HEK293T (cell line): ENCODE measurements around the gene MEI1.
"Not testable (repeated sequence)": the region's sequence is repeated elsewhere in the genome, so short reads cannot be mapped to it uniquely, and the experiment has no call there.

Experiments
- CTCF ChIA-PET: fragments of 350-600 bp; formaldehyde crosslinking; extraction: SDS; loops from one replicate; lab custom pipeline; 2021; ENCODE audit warnings: antibody characterized with exemption, inconsistent platforms; lab: Yijun Ruan, JAX
- POLR2A ChIA-PET: fragments of 350-600 bp; formaldehyde crosslinking; extraction: SDS; loops from one replicate; lab custom pipeline; 2020; ENCODE audit warnings: antibody characterized with exemption, inconsistent platforms; lab: Yijun Ruan, JAX
- DNase-seq: peaks from one replicate; pipeline ENCODE4 v3.0.0; 2012; ENCODE audit warnings: mixed read lengths; ENCODE audit errors: extremely low spot score
- ARNT ChIP-seq: fragments of 450-650 bp; IDR thresholded peaks from 2 replicates; pipeline ENCODE4 v1.6.1; 2017; ENCODE audit warnings: mild to moderate bottlenecking
- BHLHE40 ChIP-seq: fragments of 450-650 bp; IDR thresholded peaks from 2 replicates; pipeline ENCODE4 v1.6.1; 2016; ENCODE audit warnings: mild to moderate bottlenecking, moderate library complexity, borderline replicate concordance
- CTBP1 ChIP-seq: fragments of 450-650 bp; IDR thresholded peaks from 2 replicates; pipeline ENCODE4 v1.6.1; 2016; ENCODE audit warnings: borderline replicate concordance
- ELF4 ChIP-seq: fragments of 450-650 bp; IDR thresholded peaks from 2 replicates; pipeline ENCODE4 v1.6.1; 2017; ENCODE audit warnings: antibody characterized with exemption
- FOXA1 ChIP-seq: fragments of 450-650 bp; IDR thresholded peaks from 2 replicates; pipeline ENCODE4 v1.6.1; 2016; ENCODE audit warnings: mild to moderate bottlenecking
- FOXK2 ChIP-seq: fragments of 450-650 bp; IDR thresholded peaks from 2 replicates; pipeline ENCODE4 v1.6.1; 2016; ENCODE audit warnings: mild to moderate bottlenecking
- FOXM1 ChIP-seq: fragments of 450-650 bp; IDR thresholded peaks from 2 replicates; pipeline ENCODE4 v1.6.1; 2017; ENCODE audit warnings: mild to moderate bottlenecking, borderline replicate concordance
- HDGF ChIP-seq: fragments of 450-650 bp; IDR thresholded peaks from 2 replicates; pipeline ENCODE4 v1.6.1; 2017; ENCODE audit warnings: antibody characterized with exemption, borderline replicate concordance
- L3MBTL2 ChIP-seq: fragments of 450-650 bp; conservative IDR thresholded peaks from 2 replicates; pipeline ENCODE4 v1.6.1; 2016; ENCODE audit warnings: mild to moderate bottlenecking
- LEF1 ChIP-seq: fragments of 450-650 bp; IDR thresholded peaks from 2 replicates; pipeline ENCODE4 v1.6.1; 2017; ENCODE audit warnings: mild to moderate bottlenecking, borderline replicate concordance
- NFRKB ChIP-seq: fragments of 450-650 bp; IDR thresholded peaks from 2 replicates; pipeline ENCODE4 v1.6.1; 2016; ENCODE audit warnings: mild to moderate bottlenecking, moderate library complexity
- SP1 ChIP-seq: fragments of 450-650 bp; IDR thresholded peaks from 2 replicates; pipeline ENCODE4 v1.6.1; 2017
- SUZ12 ChIP-seq: fragments of 450-650 bp; IDR thresholded peaks from 2 replicates; pipeline ENCODE4 v1.6.1; 2016; ENCODE audit warnings: mild to moderate bottlenecking
- TARDBP ChIP-seq: fragments of 450-650 bp; IDR thresholded peaks from 2 replicates; pipeline ENCODE4 v1.6.1; 2016
- ZNF384 ChIP-seq: fragments of 450-650 bp; IDR thresholded peaks from 2 replicates; pipeline ENCODE4 v1.6.1; 2016
- TF ChIP-seq, protein P1 (sequence below): fragments of 450-650 bp; IDR thresholded peaks from 2 replicates; pipeline ENCODE4 v1.6.1; 2016

The MEI1 gene

DNA sequence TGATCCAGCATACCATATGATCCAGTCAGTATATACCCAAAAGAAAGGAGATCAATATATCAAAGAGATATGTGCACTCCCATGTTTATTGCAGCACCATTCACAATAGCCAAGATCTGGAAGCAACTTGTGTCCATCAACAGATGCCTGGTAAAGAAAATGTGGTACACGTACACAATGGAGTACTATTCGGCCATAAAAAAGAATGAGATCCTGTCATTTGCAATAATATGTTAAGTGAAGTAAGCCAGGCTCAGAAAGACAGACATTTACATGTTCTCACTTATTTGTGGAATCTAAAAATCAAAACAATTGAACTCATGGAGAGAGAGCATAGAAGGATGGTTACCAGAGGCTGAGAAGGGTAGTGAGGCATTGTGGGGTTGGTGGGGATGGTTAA, 37.6 kb upstream of the MEI1 start:
- no peak for DNase-seq
- TF ChIP-seq, protein P1, sequence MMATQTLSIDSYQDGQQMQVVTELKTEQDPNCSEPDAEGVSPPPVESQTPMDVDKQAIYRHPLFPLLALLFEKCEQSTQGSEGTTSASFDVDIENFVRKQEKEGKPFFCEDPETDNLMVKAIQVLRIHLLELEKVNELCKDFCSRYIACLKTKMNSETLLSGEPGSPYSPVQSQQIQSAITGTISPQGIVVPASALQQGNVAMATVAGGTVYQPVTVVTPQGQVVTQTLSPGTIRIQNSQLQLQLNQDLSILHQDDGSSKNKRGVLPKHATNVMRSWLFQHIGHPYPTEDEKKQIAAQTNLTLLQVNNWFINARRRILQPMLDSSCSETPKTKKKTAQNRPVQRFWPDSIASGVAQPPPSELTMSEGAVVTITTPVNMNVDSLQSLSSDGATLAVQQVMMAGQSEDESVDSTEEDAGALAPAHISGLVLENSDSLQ: no peak
- TF ChIP-seq LEF1 (no peak), CTBP1 (no peak), BHLHE40 (no peak), FOXK2 (no peak)
- POLR2A ChIA-PET: interaction anchor here (5.3 kb wide), 1 partner anchor 40 kb away, joined by 15 read pairs; the partner anchor contains the start of genes DESI1 and XRCC6
- CTCF ChIA-PET: no interaction called here

- DNase-seq: not testable (repeated sequence)
- ChIA-PET POLR2A (interaction anchor here (1.0 to 1.2 kb wide), 2 partner anchors 15 to 42 kb away, joined by 3 read pairs; no protein-coding TSS in a partner anchor), CTCF (interaction anchor here (0.6 kb wide), 1 partner anchor 100 kb away, joined by 3 read pairs; no protein-coding TSS in a partner anchor)
Measured at GRCh38 chr22:41663594-41663993, 35.7 kb upstream of the MEI1 start.

- POLR2A ChIA-PET: interaction anchor here (0.6 to 1.0 kb wide), 2 partner anchors 24 to 43 kb away, joined by 3 read pairs; partner anchors contain the start of gene SNU13
- no peak for DNase-seq
- no peak for TF ChIP-seq FOXK2
- no peak for TF ChIP-seq ARNT
- no peak for TF ChIP-seq HDGF
- TF ChIP-seq, protein P1: no peak
- TF ChIP-seq FOXM1: no peak
- TF ChIP-seq NFRKB: no peak
- TF ChIP-seq TARDBP: no peak
- no peak for TF ChIP-seq L3MBTL2
- no peak for TF ChIP-seq ELF4
- TF ChIP-seq FOXA1: no peak
- TF ChIP-seq SP1: no peak
- TF ChIP-seq BHLHE40: no peak
- TF ChIP-seq LEF1: no peak
- TF ChIP-seq CTBP1: no peak
- no peak for TF ChIP-seq SUZ12
- CTCF ChIA-PET: interaction anchor here (0.6 kb wide), 1 partner anchor 72 kb away, joined by 4 read pairs; no protein-coding TSS in a partner anchor
Measured at GRCh38 chr22:41664490-41664889, 34.8 kb upstream of the MEI1 start.

GRCh38 chr22:41664951-41665350, 34.4 kb upstream of the MEI1 start:
- ChIA-PET POLR2A (interaction anchor here (0.6 kb wide), 1 partner anchor 24 kb away, joined by 3 read pairs; the partner anchor contains the start of gene SNU13), CTCF (interaction anchor here (0.6 to 0.7 kb wide), 2 partner anchors 71 to 282 kb away, joined by 3 to 4 read pairs; partner anchors contain the start of gene CENPM)
- no peak for DNase-seq
- no peak for TF ChIP-seq ELF4
- TF ChIP-seq BHLHE40: no peak
- TF ChIP-seq SUZ12: no peak
- no peak for TF ChIP-seq CTBP1
- TF ChIP-seq ZNF384: no peak
- no peak for TF ChIP-seq TARDBP
- no peak for TF ChIP-seq NFRKB
- no peak for TF ChIP-seq SP1
- TF ChIP-seq HDGF: no peak

DNA sequence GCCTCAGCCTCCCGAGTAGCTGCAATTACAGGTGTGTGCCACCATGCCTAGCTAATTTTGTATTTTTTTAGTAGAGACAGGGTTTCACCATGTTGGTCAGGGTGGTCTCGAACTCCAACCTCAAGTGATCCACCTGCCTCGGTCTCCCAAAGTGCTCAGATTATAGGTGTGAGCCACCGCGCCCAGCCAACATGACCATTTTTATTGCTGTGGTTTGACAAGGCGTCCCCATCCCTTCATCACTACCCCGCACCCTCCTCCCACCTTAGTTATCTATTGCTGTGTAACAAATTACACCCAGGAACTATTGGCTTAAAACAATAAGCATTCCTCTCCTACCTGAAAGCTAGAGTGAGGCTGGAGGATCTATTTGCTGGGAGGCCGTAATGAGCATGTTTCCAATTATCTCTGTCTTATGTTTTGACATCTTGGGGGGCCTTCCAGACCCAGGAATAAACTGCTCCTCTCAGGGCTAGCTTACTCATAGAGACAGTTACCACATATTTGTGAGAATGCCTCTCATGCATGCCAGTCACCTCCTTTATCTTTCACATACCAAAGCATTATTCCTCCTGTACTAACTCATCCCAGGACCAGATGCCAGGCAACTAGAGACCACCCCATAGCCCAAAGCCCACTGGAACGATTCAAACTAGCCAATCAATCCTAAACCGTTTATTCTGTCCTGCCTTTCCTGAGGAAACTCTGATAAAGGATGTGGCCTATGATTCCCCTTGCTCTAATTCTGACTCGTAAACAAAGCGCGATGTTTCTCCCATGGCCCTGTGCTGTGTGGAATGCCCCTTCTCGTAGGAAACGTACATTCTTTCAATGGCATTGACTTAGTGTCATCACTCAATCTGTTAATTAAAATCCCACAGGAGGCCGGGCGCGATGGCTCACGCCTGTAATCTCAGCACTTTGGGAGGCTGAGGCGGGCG, 30.1 kb upstream of the MEI1 start:
- ChIA-PET CTCF (interaction anchor here (0.6 kb wide), 1 partner anchor 57 kb away, joined by 6 read pairs; no protein-coding TSS in a partner anchor), POLR2A (interaction anchor here (1.0 to 2.7 kb wide), 3 partner anchors 19 to 48 kb away, joined by 3 to 39 read pairs (median 4); partner anchors contain the start of genes SNU13 and XRCC6)
- DNase-seq: no peak

GRCh38 chr22:41672096-41672495, 27.2 kb upstream of the MEI1 start:
- DNase-seq, POLR2A ChIA-PET: not testable (repeated sequence)
- CTCF ChIA-PET: interaction anchor here (0.7 to 1.0 kb wide), 2 partner anchors 16 to 279 kb away, joined by 3 to 5 read pairs; partner anchors contain the start of gene SMIM45
- TF ChIP-seq ZNF384: peak; percentile 29; the same call in 1 of the 2 replicates

More for the DNA sequence above, 30.1 kb upstream of the MEI1 start:
- TF ChIP-seq CTBP1: no peak
- no peak for TF ChIP-seq ZNF384
- no peak for TF ChIP-seq HDGF

DNA sequence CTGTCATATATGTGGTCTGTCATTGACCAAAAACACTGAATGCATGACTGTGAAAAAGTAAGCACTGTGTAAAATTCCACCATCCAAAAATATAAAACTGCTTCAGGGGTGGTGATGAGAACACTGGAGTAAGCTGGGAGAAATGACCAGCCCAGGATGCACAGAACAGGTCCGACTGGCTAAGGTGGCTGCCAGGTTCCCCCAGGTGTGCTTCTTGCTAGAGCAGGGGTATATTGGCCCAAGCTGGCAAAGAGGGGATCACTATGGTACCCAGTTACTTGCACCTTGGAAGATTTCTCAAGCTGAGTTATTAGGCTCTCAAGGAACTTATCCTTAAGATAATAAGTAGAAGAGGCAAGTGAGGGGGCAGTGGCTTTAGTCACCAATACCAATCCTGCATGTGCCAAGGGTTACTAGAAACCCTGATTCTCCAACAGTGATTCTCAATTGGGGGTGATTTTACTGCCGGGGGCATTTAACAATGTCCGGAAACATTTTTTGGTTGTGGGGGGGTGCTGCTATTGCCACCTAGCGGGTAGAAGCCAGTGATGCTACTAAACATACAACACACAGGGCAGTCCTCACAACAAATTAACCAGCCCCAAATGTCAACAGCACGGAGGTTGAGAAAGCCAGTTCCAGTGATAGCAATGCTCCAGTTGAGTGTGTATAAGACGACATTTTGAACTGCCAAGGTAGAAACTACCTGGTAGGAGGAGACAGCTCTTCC, 26.4 kb upstream of the MEI1 start:
- CTCF ChIA-PET: interaction anchor here (0.6 to 0.9 kb wide), 3 partner anchors 11 to 15 kb away, joined by 3 to 5 read pairs (median 4); no protein-coding TSS in a partner anchor
- POLR2A ChIA-PET: interaction anchor here (0.7 to 0.8 kb wide), 2 partner anchors 16 to 127 kb away, joined by 3 read pairs; partner anchors contain the start of genes CCDC134 and SNU13
- DNase-seq: peak; percentile 39
- TF ChIP-seq BHLHE40 (no peak), SUZ12 (no peak), CTBP1 (no peak), SP1 (no peak), ZNF384 (no peak), ELF4 (no peak)
